Measurements from ENCODE around the gene YTHDC1. TPM values are rescaled to one million over a fixed set of nuclear protein-coding genes. Genes with fewer than 3 reads are reported as not detected.

Gene YTHDC1
- total and polyA plus RNA-seq, 2 experiments from 2014 or later = 29.8 to 38.0 TPM

DNA sequence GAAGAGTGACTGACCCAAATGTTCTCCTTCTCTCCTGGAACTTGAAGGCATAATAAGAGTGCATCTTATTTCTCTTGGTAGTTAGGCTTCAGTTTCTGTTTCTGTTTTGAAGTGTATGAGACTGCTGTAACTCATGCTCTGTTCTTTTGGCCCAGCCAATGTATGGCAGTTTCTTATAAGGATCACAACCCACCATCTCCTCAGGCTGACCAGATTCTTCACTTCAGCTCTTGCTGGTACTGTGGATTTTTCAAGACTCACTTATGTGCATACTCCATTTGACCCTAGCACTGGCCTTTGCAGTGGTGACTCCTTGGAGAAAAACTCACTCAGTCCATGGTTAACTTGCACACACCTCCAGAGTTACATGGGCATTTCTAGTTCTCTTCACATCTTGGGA, 9.6 kb upstream of the YTHDC1 start:
- no peaks in the 10 kb centered on the region for H3K27me3 ChIP-seq (replicated peaks; ENCODE audit: insufficient read depth)
- no peak overlapping the region for H3K4me3 ChIP-seq
- no peaks in the 10 kb centered on the region for H3K9me3 ChIP-seq (ENCODE audit: low read depth)
- H3K36me3 ChIP-seq (ENCODE audit: low read depth) = no peaks in the 10 kb centered on the region
- peaks cover 19% of the 10 kb centered on the region for H3F3A ChIP-seq (ENCODE audit: insufficient read depth)
- H3K4me1 ChIP-seq (ENCODE audit: insufficient read depth) = peaks cover 27% of the 10 kb centered on the region
- in situ Hi-C loops (cut with MboI) = loop anchor here (25.0 kb wide), 1 partner anchor 472 kb away; the partner anchor contains the start of gene TMPRSS11D
- H4K20me1 ChIP-seq (ENCODE audit: insufficient read depth) = no peaks in the 10 kb centered on the region
- H2AFZ ChIP-seq = peak overlapping the region; percentile 56
- H3K79me2 ChIP-seq (ENCODE audit: insufficient read depth) = no peaks in the 10 kb centered on the region
- no peak overlapping the region for H3K9ac ChIP-seq
- no peaks in the 10 kb centered on the region for H3K9me2 ChIP-seq (ENCODE audit: insufficient read depth)
- peak; percentile 17 for DNase-seq
- TF ChIP-seq EZH2phosphoT487 (IDR thresholded peaks at IDR 0.05; ENCODE audit: insufficient read depth, low read depth) (no peak), EZH2 (IDR thresholded peaks at IDR 0.05; ENCODE audit: insufficient read depth, poor library complexity, severe bottlenecking) (no peak)
- no peak overlapping the region for H3K4me2 ChIP-seq (ENCODE audit: unreplicated experiment)
- peak overlapping the region; percentile 83 for H3K27ac ChIP-seq

DNA sequence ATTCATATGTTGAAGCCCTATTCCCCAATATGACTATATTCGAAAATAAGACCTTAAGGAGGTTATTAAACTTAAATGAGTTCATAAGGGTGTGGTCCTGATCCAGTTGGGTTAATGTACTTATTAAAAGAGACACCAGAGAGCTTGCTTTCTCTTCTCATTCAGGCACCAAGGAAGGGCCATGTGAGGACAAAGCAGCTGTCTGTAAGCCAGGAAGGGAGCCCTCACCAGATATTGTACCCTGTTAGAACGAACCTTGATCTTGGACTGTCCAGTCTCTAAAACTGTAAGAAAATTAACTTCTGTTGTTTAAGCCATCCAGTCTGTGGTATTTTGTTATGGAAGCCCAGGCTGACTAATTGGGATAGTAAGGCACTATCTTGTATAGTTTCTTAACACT, 9.1 kb upstream of the YTHDC1 start:
- Histone ChIP-seq H3K36me3 (ENCODE audit: low read depth) (no peaks in the 10 kb centered on the region), H3K4me3 (no peak overlapping the region), H3K4me1 (ENCODE audit: insufficient read depth) (peaks cover 27% of the 10 kb centered on the region), H3K4me2 (ENCODE audit: unreplicated experiment) (no peak overlapping the region), H3F3A (ENCODE audit: insufficient read depth) (peaks cover 19% of the 10 kb centered on the region), H3K27ac (0 out of 2 replicates have a peak overlapping the region, but pooled peaks have one; percentile 83), H3K9me3 (ENCODE audit: low read depth) (no peaks in the 10 kb centered on the region), H4K20me1 (ENCODE audit: insufficient read depth) (no peaks in the 10 kb centered on the region), H3K9me2 (ENCODE audit: insufficient read depth) (no peaks in the 10 kb centered on the region), H3K27me3 (replicated peaks; ENCODE audit: insufficient read depth) (no peaks in the 10 kb centered on the region), H2AFZ (peak overlapping the region; percentile 56), H3K79me2 (ENCODE audit: insufficient read depth) (no peaks in the 10 kb centered on the region), H3K9ac (no peak overlapping the region)
- in situ Hi-C loops (cut with MboI) = loop anchor here (25.0 kb wide), 1 partner anchor 472 kb away; the partner anchor contains the start of gene TMPRSS11D
- DNase-seq = no peak
- 50 to 54% methylated on average over 2 of the region's 2 CpGs for WGBS, 2 experiments (ENCODE audit: low coverage in 1 of 2, low lambda C conversion rate in 2 of 2, missing lambda C conversion rate in 2 of 2)
- TF ChIP-seq EZH2phosphoT487 (IDR thresholded peaks at IDR 0.05; ENCODE audit: insufficient read depth, low read depth) = no peak
- TF ChIP-seq EZH2 (IDR thresholded peaks at IDR 0.05; ENCODE audit: insufficient read depth, poor library complexity, severe bottlenecking) = no peak

DNA sequence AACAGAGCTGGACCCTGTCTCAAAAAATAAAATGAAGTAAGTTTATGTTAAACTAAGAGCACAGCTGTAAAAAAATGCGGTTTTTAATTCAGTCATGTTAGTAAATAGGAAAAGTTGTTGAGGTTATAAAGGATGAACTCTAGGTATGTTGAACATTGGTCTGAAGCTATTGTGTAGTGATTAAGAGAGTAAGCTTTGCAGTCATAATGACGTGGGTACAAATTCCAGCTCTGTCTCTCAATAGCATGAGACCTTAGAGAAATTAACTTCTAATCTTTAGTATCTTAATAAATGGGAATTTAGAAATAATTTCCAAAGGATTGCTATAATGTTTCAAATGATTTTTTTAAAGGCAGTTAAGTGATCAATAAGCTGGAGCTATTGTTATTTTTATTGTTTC, 2.9 kb upstream of the YTHDC1 start:
- Histone ChIP-seq H4K20me1 (ENCODE audit: insufficient read depth) (0 out of 2 replicates have a peak, but pooled peaks cover 13% of the 10 kb centered on the region), H2AFZ (no peak overlapping the region), H3K9ac (no peak overlapping the region), H3K27ac (no peak overlapping the region), H3K27me3 (replicated peaks; ENCODE audit: insufficient read depth) (no peaks in the 10 kb centered on the region), H3K79me2 (ENCODE audit: insufficient read depth) (peaks cover 20% of the 10 kb centered on the region), H3K4me1 (ENCODE audit: insufficient read depth) (no peaks in the 10 kb centered on the region), H3F3A (ENCODE audit: insufficient read depth) (no peaks in the 10 kb centered on the region), H3K4me2 (ENCODE audit: unreplicated experiment) (no peak overlapping the region), H3K4me3 (no peak overlapping the region), H3K9me3 (ENCODE audit: low read depth) (no peaks in the 10 kb centered on the region), H3K9me2 (ENCODE audit: insufficient read depth) (no peaks in the 10 kb centered on the region), H3K36me3 (ENCODE audit: low read depth) (no peaks in the 10 kb centered on the region)
- no peak for DNase-seq
- TF ChIP-seq EZH2phosphoT487 (IDR thresholded peaks at IDR 0.05; ENCODE audit: insufficient read depth, low read depth) (no peak), EZH2 (IDR thresholded peaks at IDR 0.05; ENCODE audit: insufficient read depth, poor library complexity, severe bottlenecking) (no peak)
- WGBS, 2 experiments (ENCODE audit: low coverage in 1 of 2, low lambda C conversion rate in 2 of 2, missing lambda C conversion rate in 2 of 2) = 41 to 56% methylated on average over 2 of the region's 2 CpGs
- in situ Hi-C loops (cut with MboI) = loop anchor here (25.0 kb wide), 1 partner anchor 465 kb away; the partner anchor contains the start of gene TMPRSS11D

DNA sequence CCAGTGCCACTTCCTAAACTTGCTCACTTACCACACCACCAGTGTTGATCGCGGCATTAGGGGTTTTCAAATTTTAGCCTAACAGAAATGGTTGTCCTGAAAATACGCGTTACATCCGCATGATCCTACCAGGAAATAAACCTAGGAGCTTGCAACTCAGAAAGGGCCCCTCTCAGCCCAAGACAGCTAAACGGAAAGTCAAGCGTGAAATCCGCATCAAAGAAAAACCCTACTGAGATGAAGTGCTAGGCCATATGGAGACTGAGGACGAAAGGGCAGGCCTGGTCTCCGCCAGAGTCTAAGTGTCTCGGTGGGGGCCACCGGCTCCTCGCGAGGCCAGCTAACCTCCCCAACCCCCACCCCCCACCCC, 626 bp downstream of the YTHDC1 start:
- peak; percentile 65 for DNase-seq
- in situ Hi-C loops (cut with MboI) = no loop called here

More for the DNA sequence above, 626 bp downstream of the YTHDC1 start:
- Histone ChIP-seq H3K9me3 (ENCODE audit: low read depth) (no peaks in the 10 kb centered on the region), H4K20me1 (ENCODE audit: insufficient read depth) (peaks cover 26% of the 10 kb centered on the region; the same call in 1 of the 2 replicates), H3K9ac (peak overlapping the region; percentile 99), H2AFZ (peak overlapping the region; percentile 98; the same call in 1 of the 2 replicates), H3K9me2 (ENCODE audit: insufficient read depth) (no peaks in the 10 kb centered on the region), H3K27ac (peak overlapping the region; percentile 97), H3K4me2 (ENCODE audit: unreplicated experiment) (peak overlapping the region; percentile 91), H3K4me1 (ENCODE audit: insufficient read depth) (peaks cover 20% of the 10 kb centered on the region), H3K36me3 (ENCODE audit: low read depth) (no peaks in the 10 kb centered on the region), H3K4me3 (peak overlapping the region; percentile 96), H3K79me2 (ENCODE audit: insufficient read depth) (peaks cover 55% of the 10 kb centered on the region), H3K27me3 (replicated peaks; ENCODE audit: insufficient read depth) (no peaks in the 10 kb centered on the region), H3F3A (ENCODE audit: insufficient read depth) (no peaks in the 10 kb centered on the region)
- 2 to 3% methylated on average over 12 to 14 of the region's 14 CpGs for WGBS, 2 experiments (ENCODE audit: low coverage in 1 of 2, low lambda C conversion rate in 2 of 2, missing lambda C conversion rate in 2 of 2)
- TF ChIP-seq EZH2 (IDR thresholded peaks at IDR 0.05; ENCODE audit: insufficient read depth, poor library complexity, severe bottlenecking) = no peak
- TF ChIP-seq EZH2phosphoT487 (IDR thresholded peaks at IDR 0.05; ENCODE audit: insufficient read depth, low read depth) = no peak

Measured in GM23248 (cell line).